ENCODE data around the gene HCN2. TPM values are rescaled to one million over a fixed set of nuclear protein-coding genes. Genes with fewer than 3 reads are reported as not detected.

The HCN2 gene
- total and polyA plus RNA-seq, 2 of the 8 experiments (the other 6 are each of a cell fraction or from before 2014, with no cell fraction given): 1.0 to 4.0 TPM

DNA sequence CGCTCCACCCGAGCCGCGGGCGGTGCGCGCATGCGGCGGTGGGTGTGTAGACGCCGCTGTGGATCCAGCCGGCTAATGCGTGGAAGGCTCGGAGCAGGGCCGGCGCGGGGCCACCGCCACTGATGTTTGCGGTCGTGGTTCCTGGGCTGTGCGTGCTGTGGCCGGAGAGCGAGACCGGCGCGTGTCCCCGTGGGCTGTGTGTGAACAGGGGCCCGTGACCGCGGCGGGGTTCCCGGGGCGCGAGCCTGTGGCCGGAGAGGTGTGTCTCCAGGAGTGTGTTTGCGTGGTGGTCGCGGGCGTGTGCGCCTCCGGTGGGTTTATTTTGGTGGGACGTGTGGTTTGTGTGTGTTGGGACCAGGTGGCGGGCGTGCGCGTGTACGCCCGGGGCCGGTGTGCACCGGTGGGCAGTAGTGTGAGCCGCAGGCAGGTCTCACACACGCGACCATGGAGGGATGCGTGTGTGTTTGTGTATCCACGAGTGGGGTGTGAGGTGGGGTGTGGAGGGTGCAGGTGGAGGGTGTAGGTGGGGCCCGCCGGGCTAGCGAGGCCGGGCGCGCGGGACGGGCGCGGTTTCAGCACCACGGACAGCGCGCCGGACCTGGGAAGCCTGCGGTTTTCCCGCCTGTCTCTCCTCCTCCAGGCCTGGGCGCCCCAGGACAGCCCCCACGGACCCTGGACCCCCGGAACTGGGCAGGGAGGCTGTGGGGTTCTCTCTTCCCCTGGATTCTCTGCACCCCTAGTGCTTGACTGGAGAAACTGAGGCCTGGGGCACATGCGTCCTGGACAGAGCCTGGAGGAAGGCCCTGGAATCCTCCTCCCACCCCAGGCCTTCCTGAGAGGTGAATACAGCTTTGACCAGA lies 1.6 kb downstream of the HCN2 start (continued):
- TF ChIP-seq CTBP2 (IDR thresholded peaks at IDR 0.05; ENCODE audit: borderline replicate concordance, insufficient read depth, insufficient read length, low read length): no peak
- no peak for TF ChIP-seq TCF12 (IDR thresholded peaks at IDR 0.05; ENCODE audit: low read depth, low read length)
- TF ChIP-seq, protein P1, sequence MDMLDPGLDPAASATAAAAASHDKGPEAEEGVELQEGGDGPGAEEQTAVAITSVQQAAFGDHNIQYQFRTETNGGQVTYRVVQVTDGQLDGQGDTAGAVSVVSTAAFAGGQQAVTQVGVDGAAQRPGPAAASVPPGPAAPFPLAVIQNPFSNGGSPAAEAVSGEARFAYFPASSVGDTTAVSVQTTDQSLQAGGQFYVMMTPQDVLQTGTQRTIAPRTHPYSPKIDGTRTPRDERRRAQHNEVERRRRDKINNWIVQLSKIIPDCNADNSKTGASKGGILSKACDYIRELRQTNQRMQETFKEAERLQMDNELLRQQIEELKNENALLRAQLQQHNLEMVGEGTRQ (IDR thresholded peaks at IDR 0.05; ENCODE audit: low read length): no peak
- no peak for TF ChIP-seq ZNF274 (IDR thresholded peaks at IDR 0.05; ENCODE audit: borderline replicate concordance, extremely low read depth, low read length)
- peak; percentile 41 for TF ChIP-seq EZH2 (IDR thresholded peaks at IDR 0.05; ENCODE audit: low read depth, low read length, severe bottlenecking)
- no peak for TF ChIP-seq FOSL1 (IDR thresholded peaks at IDR 0.05; ENCODE audit: insufficient read depth, low read depth, low read length)
- TF ChIP-seq RAD21 (IDR thresholded peaks at IDR 0.05 in 1 of 2, conservative IDR thresholded peaks at IDR 0.05 in 1 of 2; ENCODE audit: low read depth in 2 of 2, low read length in 2 of 2): no peak
- TF ChIP-seq SRF (IDR thresholded peaks at IDR 0.05; ENCODE audit: low read depth, low read length): no peak
- TF ChIP-seq, protein P2, sequence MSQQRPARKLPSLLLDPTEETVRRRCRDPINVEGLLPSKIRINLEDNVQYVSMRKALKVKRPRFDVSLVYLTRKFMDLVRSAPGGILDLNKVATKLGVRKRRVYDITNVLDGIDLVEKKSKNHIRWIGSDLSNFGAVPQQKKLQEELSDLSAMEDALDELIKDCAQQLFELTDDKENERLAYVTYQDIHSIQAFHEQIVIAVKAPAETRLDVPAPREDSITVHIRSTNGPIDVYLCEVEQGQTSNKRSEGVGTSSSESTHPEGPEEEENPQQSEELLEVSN (IDR thresholded peaks at IDR 0.05): peak; percentile 80
- TF ChIP-seq NANOG (IDR thresholded peaks at IDR 0.05; ENCODE audit: insufficient read depth, low read depth, low read length, poor library complexity, severe bottlenecking): no peak
- TF ChIP-seq YY1 (IDR thresholded peaks at IDR 0.05; ENCODE audit: low read depth, low read length): no peak
- no peak for TF ChIP-seq POU5F1 (IDR thresholded peaks at IDR 0.05; ENCODE audit: low read depth, low read length)
- TF ChIP-seq CREB1 (IDR thresholded peaks at IDR 0.05): no peak
- TF ChIP-seq GABPA (IDR thresholded peaks at IDR 0.05; ENCODE audit: borderline replicate concordance, insufficient read depth, low read length): peak; percentile 63; the same call in 1 of the 2 replicates
- TF ChIP-seq CEBPB (IDR thresholded peaks at IDR 0.05; ENCODE audit: low read depth, low read length): no peak
- TF ChIP-seq GTF2F1 (IDR thresholded peaks at IDR 0.05; ENCODE audit: borderline replicate concordance, low read depth, low read length): no peak
- TF ChIP-seq CHD2 (IDR thresholded peaks at IDR 0.05; ENCODE audit: low read length): no peak
- peak; percentile 57 for TF ChIP-seq RNF2 (IDR thresholded peaks at IDR 0.05; ENCODE audit: borderline replicate concordance, low read depth, low read length, missing control alignments, poor library complexity, severe bottlenecking)
- no peak for TF ChIP-seq SAP30 (IDR thresholded peaks at IDR 0.05; ENCODE audit: insufficient read depth, insufficient replicate concordance, low read length)
- TF ChIP-seq MAFK (IDR thresholded peaks at IDR 0.05; ENCODE audit: low read depth, low read length): no peak
